SK-N-DZ (cell line): Measurements from ENCODE around the gene RNF180. TPM values are rescaled to one million over a fixed set of nuclear protein-coding genes. Genes with fewer than 3 reads are reported as not detected.

Experiments used
- DNase-seq: peaks from one replicate; pipeline ENCODE4 v3.0.0-alpha.2; 2015; ENCODE audit warnings: low spot score
- polyA plus RNA-seq, 2 experiments: library from polyadenylated mRNA; depleted of rRNA; stranded (reverse); fragments of >200 nt; gene quantifications; 2 replicates each; pipeline ENCODE4 v1.2.3, GENCODE V29; 2014

The RNF180 gene, protein sequence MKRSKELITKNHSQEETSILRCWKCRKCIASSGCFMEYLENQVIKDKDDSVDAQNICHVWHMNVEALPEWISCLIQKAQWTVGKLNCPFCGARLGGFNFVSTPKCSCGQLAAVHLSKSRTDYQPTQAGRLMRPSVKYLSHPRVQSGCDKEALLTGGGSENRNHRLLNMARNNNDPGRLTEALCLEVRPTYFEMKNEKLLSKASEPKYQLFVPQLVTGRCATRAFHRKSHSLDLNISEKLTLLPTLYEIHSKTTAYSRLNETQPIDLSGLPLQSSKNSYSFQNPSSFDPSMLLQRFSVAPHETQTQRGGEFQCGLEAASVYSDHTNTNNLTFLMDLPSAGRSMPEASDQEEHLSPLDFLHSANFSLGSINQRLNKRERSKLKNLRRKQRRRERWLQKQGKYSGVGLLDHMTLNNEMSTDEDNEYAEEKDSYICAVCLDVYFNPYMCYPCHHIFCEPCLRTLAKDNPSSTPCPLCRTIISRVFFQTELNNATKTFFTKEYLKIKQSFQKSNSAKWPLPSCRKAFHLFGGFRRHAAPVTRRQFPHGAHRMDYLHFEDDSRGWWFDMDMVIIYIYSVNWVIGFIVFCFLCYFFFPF
- not detected in 2 replicates for polyA plus RNA-seq (2014; cell fraction: cytosol; rRNA removed)
- 0.16 TPM in 1 of 2 replicates, not detected in the other for polyA plus RNA-seq (2014; cell fraction: nucleus; rRNA removed)

DNA sequence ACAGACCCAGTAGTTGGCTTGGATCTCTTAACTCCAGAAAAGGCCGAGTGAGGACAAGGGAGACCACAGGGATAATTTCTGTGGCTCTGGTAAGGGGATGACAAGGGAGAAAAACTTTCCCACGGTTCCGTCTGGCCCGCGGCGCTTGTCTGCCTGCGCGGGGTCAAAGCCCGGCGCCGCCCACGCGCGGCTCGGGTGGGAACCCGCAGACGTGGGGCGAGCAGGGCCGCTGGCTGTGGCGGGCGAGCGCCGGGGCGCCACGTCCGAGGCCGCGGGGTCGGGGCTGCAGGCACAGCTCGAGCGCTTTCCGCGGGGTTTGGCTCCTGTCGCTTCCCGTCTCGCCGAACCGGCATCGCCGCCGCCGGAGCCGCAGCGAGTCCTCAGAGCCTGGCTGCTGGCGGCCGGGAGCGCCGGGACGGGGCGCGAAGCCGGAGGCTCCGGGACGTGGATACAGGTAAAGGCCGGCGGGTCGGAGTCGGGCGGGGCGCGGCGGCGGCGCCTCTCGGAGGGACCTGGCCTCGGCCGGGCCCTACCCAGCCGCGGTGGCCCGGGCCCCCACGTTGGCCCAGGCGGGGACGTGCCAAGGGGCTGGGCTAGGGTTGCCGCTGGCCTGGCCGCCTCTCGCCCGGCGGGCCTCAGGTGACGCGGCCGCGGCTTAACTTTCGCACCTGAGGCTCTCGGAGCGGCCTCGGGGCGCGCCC, at the start of gene RNF180:
TSS of gene RNF180 (plus strand) at position 344 of the 701 bp plus-strand sequence. CDS start 34,965 bp downstream, outside the sequence.
- no peak for DNase-seq

DNA sequence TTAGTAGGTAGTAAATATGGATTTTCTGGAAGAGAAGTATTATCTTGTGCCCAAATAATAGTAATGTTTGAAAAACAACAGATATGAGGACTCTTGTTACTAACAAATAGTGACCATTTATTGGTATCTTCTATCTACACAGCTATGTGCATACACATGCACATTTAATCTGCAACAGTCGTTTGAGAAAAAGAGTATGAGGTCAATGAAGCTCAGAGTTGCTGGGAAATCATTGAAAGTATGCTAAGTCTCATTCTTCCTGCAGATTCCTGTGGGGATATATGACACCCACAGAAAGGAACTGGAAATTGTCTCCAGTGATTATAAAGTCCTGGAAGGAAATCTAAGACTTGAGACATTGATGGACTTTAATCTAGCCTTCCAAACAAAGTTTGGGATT, 40.1 kb upstream of the RNF180 start:
- DNase-seq, result no peak

- DNase-seq, result no peak
These were observed 39.4 kb upstream of the RNF180 start for GRCh38 chr5:64126202-64126741.

DNA sequence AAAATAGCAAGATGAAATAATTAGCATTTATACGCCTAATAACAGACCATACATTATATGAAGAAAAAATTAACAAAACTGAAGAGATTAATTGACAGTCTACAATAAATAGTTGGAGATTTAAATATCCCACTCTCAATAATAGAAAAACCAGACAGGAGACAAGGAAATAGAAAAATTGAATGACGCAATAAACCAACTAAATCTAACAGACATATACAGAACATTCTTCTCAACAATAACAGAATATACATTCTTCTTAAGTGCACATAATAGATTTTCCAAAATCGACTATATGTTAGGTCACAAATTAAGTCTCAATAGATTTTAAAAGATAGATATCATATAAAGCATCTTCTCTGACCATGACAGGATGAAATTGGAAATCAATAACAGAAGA, 25.6 kb upstream of the RNF180 start:
- DNase-seq, result no peak

GRCh38 chr5:64144425-64145215, 21.0 kb upstream of the RNF180 start:
- DNase-seq, result no peak

GRCh38 chr5:64145216-64145895, 20.3 kb upstream of the RNF180 start:
- no peak for DNase-seq

DNA sequence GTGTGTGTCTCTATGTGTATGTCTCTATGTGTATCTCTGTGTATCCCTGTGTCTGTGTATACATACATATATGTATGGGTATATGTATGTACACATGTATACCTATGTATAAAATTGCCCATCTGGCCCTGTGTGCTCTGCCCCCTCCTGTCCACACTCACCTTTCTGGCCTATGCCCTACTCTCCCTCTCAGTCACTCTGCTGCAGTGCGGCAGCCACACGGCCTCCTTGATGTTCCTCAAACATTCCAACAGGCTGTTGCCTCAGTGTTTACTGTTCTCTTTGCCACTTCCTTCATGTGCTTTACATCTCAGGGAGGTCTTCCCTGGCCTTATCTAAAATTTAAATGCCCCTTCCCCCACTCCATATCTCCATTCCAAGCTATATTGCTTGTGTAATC, 18.3 kb upstream of the RNF180 start:
- DNase-seq, result no peak

DNA sequence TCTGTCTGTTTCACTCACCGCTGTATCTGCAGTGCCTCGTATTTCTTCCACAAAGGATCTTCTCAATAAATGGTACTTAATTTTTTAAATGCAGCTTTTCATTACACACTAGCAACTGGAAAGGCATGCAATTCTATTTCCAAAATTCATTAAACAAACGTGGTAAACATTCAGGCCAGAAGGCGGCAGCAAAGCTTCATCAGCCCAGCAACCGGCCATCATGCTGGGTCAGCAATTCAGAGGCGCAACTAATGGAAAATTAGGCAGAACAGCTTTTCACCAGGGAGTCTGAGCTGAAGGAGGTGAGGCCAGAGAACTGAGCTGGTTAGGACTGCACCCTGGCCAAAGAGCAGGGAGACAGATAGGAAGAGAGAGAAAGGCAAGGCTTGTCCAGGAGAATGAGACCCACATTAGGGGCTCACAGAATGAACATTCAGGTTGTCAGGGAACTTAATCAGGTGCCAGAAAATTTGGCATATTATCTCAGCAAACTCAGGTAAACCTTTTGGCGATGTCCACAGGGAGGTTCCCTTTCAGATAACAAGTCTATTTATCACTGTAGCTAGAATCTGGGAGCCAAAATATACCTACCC, 17.7 kb upstream of the RNF180 start:
- DNase-seq, result peak; percentile 8

DNA sequence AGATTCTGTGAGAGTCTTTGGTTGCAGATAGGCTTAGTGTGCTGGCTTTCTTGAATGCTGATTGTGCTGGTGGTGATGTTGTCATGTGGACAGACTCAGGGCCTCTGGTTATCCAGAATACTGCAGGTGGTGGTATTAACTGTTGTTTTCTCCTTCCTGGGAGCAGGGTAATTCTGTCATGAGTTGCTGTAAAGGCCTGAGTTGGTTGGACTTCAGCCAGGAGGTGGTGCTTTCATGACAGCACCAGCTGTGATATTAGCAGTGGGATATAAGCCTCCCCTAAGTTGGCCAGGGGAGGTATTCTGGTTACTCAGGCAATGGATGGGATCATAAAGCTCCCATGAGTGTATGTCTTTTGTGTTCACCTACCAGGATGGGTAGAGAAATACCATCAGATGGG, 16.4 kb upstream of the RNF180 start:
- DNase-seq, result no peak

DNA sequence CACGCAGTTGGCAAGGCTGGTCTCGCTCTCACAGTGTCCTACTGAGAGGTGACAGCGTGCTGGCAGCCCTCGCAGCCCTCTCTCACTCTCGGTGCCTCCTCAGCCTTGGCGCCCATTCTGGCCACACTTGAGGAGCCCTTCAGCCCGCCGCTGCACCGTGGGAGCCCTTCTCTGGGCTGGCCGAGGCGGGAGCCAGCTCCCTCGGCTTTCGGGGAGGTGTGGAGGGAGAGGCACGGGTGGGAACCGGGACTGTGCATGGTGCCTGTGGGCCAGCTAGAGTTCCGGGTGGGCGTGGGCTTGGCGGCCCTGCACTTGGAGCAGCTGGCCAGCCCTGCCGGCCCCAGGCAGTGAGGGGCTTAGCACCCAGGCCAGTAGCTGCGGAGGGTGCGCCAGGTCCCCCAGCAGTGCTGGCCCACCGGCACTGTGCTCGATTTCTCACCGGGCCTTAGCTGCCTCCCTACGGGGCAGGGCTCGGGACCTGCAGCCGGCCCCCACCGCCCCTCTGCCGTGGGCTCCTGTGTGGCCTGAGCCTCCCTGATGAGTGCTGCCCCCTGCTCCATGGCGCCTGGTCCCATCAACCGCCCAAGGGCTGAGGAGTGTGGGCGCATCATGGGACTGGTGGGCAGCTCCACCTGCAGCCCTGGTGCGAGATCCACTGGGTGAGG, 15.7 kb upstream of the RNF180 start:
- DNase-seq, result no peak

DNA sequence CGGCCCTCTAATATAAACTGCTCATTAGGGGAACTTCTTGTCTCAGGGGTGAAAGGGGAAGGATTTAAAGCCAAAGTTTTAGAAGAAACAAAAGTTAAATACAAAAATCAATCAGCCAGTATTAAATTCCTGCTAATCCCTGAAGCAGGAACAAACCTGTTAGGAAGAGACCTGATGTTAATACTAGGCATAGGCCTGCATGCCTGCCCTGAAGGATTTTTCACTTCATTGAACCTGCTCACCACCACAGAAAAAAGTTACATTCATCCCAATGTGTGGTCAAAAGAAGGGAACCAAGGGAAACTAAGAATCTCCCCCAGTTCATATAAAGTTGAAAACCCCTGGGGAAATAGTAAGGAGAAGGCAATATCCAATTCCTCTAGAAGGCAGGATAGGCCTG, 9.4 kb upstream of the RNF180 start:
- DNase-seq, result no peak

DNA sequence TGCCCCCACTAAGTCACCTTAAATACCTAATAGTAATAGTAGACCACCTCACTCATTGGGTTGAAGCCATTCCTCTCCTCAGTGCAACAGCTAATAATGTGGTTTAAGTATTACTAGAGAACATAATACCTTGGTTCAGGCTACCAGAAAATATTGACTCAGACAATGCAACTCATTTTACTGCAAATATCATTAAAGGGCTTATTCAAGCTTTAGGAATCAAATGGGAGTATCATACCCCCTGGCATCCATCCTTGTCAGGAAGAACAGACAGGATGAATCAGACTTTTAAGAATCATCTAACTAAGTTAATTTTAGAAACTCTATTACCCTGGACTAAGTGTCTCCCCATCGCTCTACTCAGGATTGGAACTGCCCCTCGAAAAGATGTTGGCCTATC, 6.8 kb upstream of the RNF180 start:
- no peak for DNase-seq

- DNase-seq, result no peak
These were observed 5.4 kb upstream of the RNF180 start for GRCh38 chr5:64160201-64160600.

DNA sequence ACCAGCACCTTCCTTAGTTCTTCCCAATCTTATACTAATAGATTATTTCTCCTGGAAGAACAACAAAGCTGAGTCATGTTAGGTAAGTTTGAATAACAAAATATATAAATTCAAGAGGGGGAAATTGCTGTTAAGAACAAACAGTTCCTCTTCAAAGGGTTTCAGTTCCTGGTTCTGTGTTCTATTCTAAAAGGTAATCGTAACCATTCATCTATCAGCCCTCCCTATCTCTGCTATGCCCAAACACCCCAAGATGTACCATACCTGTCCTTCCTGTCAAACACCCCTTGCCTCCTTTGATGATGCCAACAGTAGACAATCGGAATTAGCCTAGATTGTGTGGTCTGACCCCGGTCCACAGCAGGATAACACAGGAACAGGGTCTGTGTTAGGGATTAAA, 4.2 kb upstream of the RNF180 start:
- DNase-seq, result no peak

DNA sequence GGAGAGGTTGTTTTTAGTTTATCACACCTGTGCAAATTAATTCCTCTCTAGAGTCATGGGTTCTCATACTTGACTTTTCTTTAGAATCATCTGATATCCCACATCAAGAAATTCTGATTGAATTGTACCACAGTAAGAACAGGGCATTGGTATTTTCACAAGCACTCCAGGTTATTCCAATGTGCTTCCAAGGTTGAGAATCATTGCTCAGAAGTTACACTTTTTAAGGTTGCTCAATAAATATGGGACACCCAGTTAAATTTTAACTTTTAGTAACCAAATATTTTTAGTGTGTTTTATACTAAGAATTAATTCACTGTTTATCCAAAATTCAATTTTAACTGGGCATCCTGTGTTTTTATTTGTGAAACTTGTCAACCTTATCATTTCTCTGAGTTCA, 2.5 kb upstream of the RNF180 start:
- DNase-seq, result no peak

DNA sequence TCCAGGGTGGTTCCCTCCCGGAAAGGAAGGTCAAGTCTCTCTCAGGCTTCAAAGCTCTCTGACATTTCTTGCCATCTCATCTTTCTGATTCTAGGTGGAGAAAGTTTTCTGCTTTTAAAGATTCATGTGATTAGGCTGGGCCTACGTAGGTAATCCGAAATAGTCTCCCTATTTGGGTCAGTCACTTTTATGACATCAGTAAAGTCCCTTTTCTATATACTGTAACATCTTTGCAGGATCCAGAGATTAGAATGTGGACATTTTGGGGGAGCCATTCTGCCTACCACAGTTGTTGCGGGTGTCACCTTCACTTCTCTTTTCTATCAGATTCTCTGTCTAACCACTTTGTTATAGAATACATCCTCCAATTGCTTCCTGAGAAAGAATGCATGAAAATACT, 1.9 kb upstream of the RNF180 start:
- DNase-seq, result no peak

DNA sequence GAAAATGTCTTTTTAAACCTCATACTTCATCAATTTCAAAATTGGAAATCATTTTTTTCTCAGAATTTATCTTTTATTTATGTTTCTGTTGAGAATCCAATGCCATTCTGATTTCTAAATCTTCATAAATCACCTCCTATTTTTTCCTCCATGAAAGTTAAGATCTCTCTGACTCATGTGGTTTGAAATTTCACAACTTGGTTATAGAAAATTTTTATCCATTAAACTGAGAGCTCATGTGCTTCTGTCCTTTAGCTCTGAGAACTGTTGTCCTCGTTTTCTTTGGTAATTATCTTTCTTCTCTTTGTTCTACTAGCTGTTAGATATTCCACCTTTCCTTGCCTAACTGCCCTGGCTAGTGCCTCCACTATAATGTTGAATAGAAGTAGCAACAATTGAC, 1.5 kb upstream of the RNF180 start:
- no peak for DNase-seq

DNA sequence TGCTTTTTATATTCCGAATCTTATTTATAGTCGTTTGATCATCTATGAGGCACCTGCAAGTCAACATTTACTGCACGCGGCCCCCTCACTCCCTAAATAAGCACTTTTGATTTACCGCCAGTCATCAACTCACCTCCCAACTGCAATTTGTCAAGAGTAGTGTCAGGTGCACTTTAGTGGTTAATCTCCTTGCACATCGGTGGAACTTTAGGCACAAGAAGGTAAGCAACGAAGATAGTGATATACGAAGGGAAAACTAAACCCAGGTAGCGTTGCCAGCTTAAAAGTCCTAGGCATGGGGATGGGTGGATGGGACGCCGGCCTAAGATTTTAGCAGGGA, 513 bp upstream of the RNF180 start:
- DNase-seq, result no peak

GRCh38 chr5:64166201-64166959, 737 bp downstream of the RNF180 start:
- DNase-seq, result no peak
